Endothelial cell of hepatic sinusoid (primary cell): ENCODE measurements around the gene CAMK1D.
"Not testable (repeated sequence)": the region's sequence is repeated elsewhere in the genome, so short reads cannot be mapped to it uniquely, and the experiment has no call there.

Experiments used
- in situ Hi-C: cut with HindIII; loops from 2 replicates; pipeline ENCODE4 v1.10.0; 2017; ENCODE audit warnings: low sequenced_read_pairs

CAMK1D gene

GRCh38 chr10:12709000-12709401 lies 359.7 kb downstream of the CAMK1D start:
- in situ Hi-C loops, result loop anchor here (25.0 kb wide), 2 partner anchors 353 to 447 kb away; no protein-coding TSS in a partner anchor

GRCh38 chr10:12709521-12709963 lies 360.2 kb downstream of the CAMK1D start:
- in situ Hi-C loops, result loop anchor here (25.0 kb wide), 2 partner anchors 353 to 447 kb away; no protein-coding TSS in a partner anchor

GRCh38 chr10:12710157-12710556 lies 360.8 kb downstream of the CAMK1D start:
- in situ Hi-C loops, result loop anchor here (5.0 to 25.0 kb wide), 3 partner anchors 52 to 448 kb away; no protein-coding TSS in a partner anchor

- in situ Hi-C loops, result loop anchor here (5.0 to 25.0 kb wide), 3 partner anchors 52 to 448 kb away; no protein-coding TSS in a partner anchor
These were observed 361.4 kb downstream of the CAMK1D start for GRCh38 chr10:12710594-12711349.

GRCh38 chr10:12711350-12711708 lies 362.0 kb downstream of the CAMK1D start:
- in situ Hi-C loops, result loop anchor here (5.0 to 25.0 kb wide), 3 partner anchors 51 to 449 kb away; no protein-coding TSS in a partner anchor

GRCh38 chr10:12712293-12712983 lies 363.1 kb downstream of the CAMK1D start:
- in situ Hi-C loops, result loop anchor here (5.0 to 25.0 kb wide), 3 partner anchors 50 to 450 kb away; no protein-coding TSS in a partner anchor

- in situ Hi-C loops, result loop anchor here (5.0 to 25.0 kb wide), 3 partner anchors 49 to 451 kb away; no protein-coding TSS in a partner anchor
These were observed 363.6 kb downstream of the CAMK1D start for GRCh38 chr10:12712984-12713316.

GRCh38 chr10:12716042-12716441 lies 366.7 kb downstream of the CAMK1D start:
- in situ Hi-C loops, result loop anchor here (25.0 kb wide), 2 partner anchors 346 to 454 kb away; no protein-coding TSS in a partner anchor

GRCh38 chr10:12717981-12718707 lies 368.8 kb downstream of the CAMK1D start:
- in situ Hi-C loops, result loop anchor here (25.0 kb wide), 2 partner anchors 344 to 456 kb away; no protein-coding TSS in a partner anchor

GRCh38 chr10:12719365-12719764 lies 370.0 kb downstream of the CAMK1D start:
- in situ Hi-C loops, result loop anchor here (25.0 kb wide), 2 partner anchors 343 to 457 kb away; no protein-coding TSS in a partner anchor

- in situ Hi-C loops, result loop anchor here (25.0 kb wide), 2 partner anchors 342 to 458 kb away; no protein-coding TSS in a partner anchor
These were observed 371.1 kb downstream of the CAMK1D start for GRCh38 chr10:12720217-12720981.

- in situ Hi-C loops, result loop anchor here (25.0 kb wide), 2 partner anchors 341 to 459 kb away; no protein-coding TSS in a partner anchor
These were observed 372.0 kb downstream of the CAMK1D start for GRCh38 chr10:12721334-12721733.

- in situ Hi-C loops, result loop anchor here (25.0 kb wide), 2 partner anchors 339 to 461 kb away; no protein-coding TSS in a partner anchor
These were observed 373.9 kb downstream of the CAMK1D start for GRCh38 chr10:12723220-12723619.

GRCh38 chr10:12724807-12725579 lies 375.6 kb downstream of the CAMK1D start:
- in situ Hi-C loops, result loop anchor here (25.0 kb wide), 2 partner anchors 337 to 463 kb away; no protein-coding TSS in a partner anchor

- in situ Hi-C loops, result not testable (repeated sequence)
These were observed 376.2 kb downstream of the CAMK1D start for GRCh38 chr10:12725580-12725888.

- in situ Hi-C loops, result no loop called here
These were observed 377.9 kb downstream of the CAMK1D start for GRCh38 chr10:12726971-12727831.

GRCh38 chr10:12727832-12728215 lies 378.5 kb downstream of the CAMK1D start:
- in situ Hi-C loops, result no loop called here

- in situ Hi-C loops, result no loop called here
These were observed 379.1 kb downstream of the CAMK1D start for GRCh38 chr10:12728494-12728893.
